HL-60 (cell line): ENCODE measurements around the gene ZNF513.

ENCODE experiments used
- CTCF ChIP-seq: IDR thresholded peaks from one replicate; pipeline ENCODE4 v1.5.1; 2011; ENCODE audit warnings: low read length, control low read depth, inconsistent platforms; ENCODE audit not compliant: insufficient read depth
- POLR2AphosphoS5 ChIP-seq: IDR thresholded peaks from 2 replicates; pipeline ENCODE4 v1.6.1; 2012; ENCODE audit warnings: low read depth
- REST ChIP-seq: IDR thresholded peaks from 2 replicates; pipeline ENCODE4 v1.6.1; 2012; ENCODE audit warnings: low read depth; ENCODE audit not compliant: insufficient replicate concordance

GRCh38 chr2:27351802-27352598 is 28.5 kb downstream of the ZNF513 start:
- TF ChIP-seq CTCF (no peak), POLR2AphosphoS5 (no peak), REST (no peak)
